Measurements from ENCODE around the gene TNNC1.

GRCh38 chr3:52443791-52444687, 9.8 kb downstream of the TNNC1 start:
- TF ChIP-seq CTCF (IDR thresholded peaks at IDR 0.05) (no peak), POLR2A (IDR thresholded peaks at IDR 0.05) (no peak)

All from testis (tissue), 2 donors.